HG02759 (cell line): ENCODE measurements around the gene EMX1.
"Not testable (repeated sequence)": the region's sequence is repeated elsewhere in the genome, so short reads cannot be mapped to it uniquely, and the experiment has no call there.

Source experiments
- ATAC-seq: cut with Tn5 transposase; IDR thresholded peaks from one replicate; pipeline ENCODE4 v1.9.1; 2021; ENCODE audit warnings: mild to moderate bottlenecking, moderate library complexity; ENCODE audit not compliant: unreplicated experiment

Gene EMX1

DNA sequence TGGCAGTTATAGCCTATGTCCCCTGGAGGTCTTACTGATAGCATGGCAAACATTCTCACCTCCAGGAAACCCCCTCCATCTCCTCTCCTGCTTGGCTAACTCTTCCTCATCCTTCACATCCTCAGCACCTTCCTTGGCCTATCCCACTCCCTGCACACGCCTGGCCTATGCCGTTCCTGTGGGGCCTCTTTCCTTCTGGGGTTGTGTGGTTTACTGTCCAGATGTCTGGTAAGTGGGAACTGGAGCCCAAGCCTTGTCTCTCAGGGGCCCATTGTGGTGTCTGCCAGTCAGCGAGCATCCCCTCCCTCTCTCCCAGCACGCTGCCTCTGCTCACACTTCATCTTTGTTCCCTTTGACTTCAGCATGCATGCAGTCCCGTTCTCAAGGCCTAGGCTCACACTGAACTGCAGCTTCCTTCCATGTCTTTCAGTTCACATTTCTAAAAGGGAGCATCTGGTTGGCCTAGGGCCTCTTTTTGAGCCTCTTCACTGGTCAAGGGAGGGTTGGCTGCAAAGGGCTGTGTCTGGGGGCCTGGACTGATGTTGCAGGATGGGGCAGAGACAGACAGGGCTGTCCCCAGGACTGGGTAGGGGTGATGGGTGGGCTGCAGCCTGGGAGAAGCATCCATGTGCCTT, 17.0 kb upstream of the EMX1 start:
- ATAC-seq = no peak

- no peak for ATAC-seq
Measured at GRCh38 chr2:72901426-72901825, 15.9 kb upstream of the EMX1 start.

DNA sequence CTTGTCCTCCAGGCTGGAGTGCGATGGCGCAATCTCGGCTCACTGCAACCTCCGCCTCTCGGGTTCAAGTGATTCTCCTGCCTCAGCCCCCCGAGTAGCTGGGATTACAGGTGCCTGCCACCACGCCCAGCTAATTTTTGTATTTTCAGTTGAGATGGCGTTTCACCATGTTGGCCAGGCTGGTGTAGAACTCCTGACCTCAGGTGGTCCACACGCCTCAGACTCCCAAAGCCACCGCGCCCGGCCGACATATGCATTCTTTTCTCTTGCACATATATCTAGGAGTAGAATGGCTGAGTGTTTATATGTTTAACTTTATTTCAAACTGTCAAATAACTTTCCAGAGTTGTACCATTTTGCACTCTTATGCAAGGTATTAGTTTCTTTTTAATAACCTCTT, 9.9 kb upstream of the EMX1 start:
- not testable (repeated sequence) for ATAC-seq

DNA sequence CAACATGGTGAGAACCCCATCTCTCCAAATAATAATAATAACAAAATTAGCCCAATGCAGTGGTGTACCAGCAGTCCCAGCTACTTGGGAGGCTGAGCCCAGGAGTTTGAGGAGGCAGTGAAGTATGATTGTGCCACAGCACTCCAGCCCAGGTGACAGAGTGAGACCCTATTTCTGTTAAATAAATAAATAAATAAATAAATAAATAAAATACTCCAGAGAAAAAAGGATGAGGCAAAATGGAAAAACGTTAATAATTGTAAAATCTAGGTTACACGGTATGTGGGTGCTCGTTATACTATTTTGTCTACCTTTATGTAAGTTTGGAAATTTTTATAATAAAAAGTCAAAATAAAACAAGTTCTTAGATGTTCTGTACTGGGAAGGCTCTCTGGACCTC, 8.6 kb upstream of the EMX1 start:
- ATAC-seq = no peak

DNA sequence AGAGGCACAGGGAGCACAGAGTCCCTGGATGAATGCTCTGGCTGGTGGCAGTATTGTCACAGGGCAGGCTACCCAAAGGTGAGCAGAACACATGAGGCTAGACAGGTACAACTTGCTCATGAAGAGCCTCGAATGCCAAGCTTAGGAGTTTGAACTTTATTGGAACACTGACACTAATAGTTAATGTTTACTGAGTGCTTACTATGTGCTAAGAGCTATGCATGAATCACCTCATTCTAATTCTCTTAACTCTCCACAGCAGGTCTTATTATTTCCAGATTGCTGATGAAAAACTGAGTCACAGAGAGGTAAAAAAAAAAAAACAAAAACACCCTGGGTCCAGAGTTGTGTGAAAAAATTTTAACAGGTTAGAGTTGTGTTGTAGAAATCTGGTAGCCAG, 6.1 kb upstream of the EMX1 start:
- no peak for ATAC-seq

DNA sequence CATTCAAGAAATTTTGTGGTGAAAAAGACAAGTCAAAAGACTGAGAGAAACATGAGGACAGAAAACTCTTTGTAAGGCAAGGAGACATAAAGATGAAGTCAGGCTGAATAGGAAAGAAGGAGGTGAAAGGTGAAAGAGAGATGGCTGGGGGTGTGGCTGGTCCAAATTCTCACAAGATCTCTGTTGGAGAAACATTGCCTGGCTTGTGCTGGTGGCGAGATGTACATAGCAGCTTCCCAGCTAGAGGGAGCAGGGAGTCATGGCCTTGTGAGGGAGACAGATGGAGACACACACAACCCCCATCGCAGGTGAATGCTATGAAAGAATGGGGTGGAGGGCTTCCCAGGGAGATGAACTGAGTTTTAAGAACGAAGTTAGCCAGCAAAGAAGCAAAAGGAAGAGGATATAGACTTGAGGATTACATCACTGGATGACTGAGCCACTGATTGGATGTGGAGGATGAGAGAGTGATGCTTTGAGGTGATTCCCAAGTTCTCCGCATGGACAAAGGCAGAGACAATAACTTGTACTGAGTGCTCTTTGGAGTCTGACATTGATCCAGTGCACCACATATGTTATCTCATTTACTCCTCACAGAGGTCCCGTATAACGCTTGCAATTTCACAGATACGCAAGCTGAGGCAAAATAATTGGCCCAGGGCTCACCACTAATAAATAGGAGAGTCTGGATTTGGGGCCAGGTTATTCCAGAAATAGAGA, 3.7 kb upstream of the EMX1 start:
- ATAC-seq = no peak

DNA sequence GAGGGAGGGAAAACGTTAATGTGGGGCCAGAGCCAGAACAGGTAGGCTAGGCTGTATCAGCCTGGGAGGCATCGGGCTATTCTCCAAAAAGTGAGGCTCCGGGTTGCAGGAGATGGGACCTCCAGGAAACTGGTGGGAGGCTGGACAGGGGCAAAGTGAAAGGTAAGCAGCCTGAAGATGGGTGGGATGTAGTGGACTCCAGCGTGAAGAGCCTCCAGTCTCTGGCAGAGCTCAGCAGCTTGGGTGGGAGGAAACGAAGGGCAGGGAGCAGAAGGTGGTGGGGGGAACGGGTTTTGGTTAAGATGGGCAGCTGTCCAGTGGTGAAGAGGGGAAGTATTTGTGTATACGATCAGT, 3.1 kb upstream of the EMX1 start:
- no peak for ATAC-seq

DNA sequence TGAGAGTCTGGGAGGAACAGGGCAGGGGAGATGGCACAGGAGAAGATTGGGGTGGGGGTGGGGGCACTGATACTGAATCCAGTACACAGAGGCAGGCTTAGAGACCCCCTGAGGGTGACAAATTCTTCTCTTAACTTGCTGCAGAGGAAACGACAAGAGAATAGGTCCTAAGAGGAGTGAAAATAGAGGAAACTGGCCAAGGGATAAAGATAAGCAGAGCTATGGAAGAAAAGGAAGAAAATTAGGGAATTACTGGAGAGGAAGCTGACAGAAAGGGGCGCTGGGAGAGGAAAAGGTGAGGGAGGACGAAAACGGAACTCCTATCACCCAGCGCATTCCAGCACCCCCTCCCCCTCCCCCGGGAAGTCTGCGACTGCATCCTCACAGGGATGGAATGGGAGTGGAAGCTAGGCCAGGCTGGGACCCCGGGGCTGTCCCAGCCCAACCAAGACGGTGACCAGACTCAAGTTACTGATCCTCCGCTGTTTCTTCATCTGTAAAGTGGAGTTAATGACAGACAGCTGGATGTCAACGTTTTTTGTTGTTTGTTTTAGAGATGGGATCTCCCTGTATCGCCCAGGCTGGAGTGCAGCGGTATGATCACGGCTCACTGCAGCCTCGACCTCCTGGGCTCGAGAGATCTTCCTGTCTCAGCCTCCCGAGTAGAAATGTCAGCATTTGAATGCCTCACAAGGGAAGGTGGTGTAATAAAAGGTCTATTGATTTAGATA, 2.6 kb upstream of the EMX1 start:
- ATAC-seq = no peak

- no peak for ATAC-seq
Measured at GRCh38 chr2:72915320-72915906, 1.9 kb upstream of the EMX1 start.

DNA sequence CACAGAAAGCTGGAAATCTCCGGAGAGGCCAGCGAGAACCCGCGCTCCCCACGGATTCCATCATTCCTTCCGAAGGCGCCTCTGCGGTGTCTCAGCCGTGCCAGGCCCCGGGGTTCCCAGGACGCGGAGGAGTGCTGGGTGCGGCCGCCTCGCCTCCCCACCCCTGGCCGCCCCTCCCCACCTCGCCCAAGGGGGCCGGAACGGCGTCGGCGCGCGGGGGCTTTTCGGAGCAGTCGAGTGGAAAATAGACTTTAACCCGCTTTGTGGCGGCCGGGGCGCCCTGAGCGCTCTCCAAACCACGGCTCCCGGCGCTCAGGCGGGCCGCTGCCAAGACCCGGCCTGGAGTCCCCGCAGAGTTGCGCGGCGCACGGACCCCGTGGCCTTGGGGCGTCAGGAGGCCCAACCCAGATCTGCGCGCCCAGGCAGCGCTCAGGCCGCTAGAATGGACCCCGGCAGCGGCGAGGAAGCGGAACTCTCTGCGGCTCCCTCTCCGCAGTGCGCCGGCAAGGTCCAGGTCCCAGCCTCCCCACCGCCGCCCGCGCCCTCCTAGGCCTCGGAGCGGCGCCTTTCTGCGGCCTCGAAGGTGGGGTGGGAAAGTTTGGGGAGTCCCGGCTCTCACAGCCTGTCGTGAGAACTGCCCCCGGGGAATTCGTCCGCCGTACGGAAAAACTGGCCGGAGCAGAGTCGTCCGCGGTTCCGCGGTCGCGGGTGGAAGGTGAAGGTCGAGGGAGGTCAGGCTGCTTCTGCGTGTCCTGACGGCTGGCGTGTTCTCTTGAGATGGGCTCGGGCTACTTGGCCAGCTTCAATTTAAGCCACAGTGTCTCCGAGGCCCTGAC, 1.2 kb upstream of the EMX1 start:
- peak; percentile 66 for ATAC-seq

DNA sequence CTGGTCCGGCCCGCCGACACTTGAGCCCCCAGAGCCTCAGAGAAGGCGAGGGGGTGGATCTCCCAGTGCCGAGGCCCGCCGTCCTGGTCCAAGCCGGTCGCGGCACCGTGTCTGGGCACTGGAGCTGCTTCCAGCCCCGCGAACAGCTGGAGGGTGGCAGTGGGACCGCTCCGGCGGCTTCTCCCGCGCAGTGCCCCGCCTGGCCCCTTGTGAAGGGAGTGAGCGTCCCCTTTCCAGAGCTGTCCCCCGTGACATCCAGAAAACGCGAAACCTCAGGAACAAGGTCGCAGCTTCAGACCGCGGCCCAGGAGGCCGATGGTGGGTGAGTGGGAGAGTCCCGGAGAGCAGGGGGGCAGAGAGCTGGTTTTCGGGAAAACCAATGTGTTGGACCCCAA, 579 bp upstream of the EMX1 start:
- peak; percentile 3 for ATAC-seq

GRCh38 chr2:72917877-72918553, 696 bp downstream of the EMX1 start:
- ATAC-seq = peak; percentile 3

DNA sequence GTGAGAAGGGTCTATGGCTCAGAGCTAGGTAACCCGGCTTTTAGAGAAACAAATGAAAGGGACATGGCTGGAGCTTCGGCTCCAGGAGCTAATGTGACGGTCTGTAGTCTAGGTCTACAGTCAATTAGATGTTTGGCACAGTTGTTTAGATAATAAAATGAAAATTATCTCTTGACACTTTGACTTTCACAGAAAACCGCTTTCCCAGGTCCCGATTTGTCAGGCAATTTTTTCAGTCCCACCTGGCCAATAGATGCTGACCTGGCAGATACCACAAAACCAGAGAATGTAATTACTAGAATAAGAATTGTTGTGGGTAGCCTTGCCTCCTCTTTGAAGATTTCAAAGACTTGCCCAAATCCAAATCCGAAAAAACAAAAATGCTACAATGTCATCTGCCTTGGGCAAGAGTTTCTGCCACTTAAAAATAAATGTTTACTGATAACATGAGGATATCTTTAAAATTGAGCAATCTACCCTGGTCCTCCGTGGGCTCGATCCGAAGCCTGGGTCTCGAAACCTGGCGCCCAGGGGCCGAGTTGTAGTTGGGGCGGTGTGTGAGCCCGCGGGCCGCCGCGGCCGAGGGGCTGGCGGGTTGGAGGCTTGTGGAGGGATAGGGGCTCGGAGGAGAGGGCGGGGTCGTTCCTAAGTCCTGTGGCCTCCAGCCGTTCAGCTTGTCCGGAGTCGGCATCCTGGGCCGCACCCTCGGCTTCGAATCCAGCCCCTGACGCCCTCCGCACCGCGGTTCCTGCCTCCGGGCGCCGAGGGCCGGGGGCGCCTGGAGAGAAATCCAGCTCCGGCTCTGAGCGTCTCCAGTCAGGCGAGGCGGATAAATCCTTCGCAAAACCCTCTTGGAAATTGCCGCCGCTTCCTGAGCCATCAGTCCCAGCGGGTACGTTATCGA, 2.3 kb downstream of the EMX1 start:
- ATAC-seq = no peak

DNA sequence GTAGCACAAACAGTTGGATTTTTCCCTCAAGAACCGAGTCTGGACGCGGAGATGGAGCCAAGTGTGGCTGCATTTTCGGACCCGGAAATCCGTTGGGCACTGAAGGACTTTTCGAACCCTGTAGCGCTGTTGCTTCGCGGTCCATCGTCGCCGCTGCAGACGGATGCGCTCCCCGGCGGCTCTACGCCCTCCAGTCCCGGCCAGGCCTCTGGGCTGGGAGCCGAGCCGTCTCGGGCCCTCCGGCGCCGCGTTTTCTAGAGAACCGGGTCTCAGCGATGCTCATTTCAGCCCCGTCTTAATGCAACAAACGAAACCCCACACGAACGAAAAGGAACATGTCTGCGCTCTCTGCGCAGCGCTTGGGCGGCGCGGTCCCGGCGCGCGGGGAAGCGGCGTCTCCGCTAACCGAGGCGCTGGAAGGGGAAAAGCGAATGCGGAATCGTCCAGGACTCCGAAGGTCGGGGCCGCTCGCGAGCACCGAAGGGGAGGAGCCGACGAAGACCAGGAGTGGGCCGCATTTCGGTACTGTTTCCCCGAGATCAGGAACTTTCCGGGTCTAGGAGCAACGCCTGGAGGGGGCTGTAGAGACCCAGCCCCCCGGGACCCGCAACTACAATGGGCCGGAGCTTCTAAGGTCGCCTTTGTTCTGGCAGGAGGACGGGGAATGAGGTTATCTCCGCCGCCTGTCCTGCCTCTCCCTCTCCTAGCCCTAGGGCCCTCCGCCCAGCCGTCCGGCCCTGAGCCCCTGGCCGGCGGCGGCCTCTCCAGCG, 3.2 kb downstream of the EMX1 start:
- no peak for ATAC-seq

DNA sequence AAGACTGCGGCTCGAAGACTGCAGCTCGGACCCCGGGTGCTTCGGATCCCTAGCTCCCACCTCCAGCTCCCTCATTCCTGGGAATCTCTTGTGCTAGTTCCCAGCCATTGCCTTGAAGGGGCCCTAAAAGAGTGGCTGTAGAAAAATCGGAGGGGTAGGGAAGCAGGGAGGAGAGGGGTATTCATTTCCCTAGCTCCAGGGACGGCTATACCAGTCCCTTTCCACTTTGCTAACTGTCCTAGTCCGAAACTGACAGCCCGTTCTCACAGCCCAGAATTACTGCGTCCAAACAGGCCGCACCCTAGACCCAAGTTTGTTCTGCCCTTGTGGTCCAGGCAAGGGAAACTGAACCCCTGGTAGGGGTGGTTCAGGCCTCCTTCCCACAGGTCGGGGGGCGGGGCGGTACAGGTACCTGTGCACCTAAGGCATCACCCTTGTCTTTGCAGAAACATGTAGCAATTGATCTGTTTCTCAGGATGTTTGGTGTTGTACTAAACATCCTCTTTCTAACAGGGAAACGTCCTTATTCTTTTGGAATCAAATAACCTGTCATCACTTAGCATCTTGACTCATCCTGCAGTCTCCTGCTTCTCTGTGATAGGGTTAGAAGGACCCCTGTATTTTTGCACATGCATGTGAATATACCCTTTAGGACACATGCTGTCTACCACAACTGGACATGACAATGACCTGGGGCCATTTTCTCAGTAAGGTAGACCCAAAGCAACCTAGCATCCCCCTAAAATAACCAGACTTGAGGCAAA, 4.0 kb downstream of the EMX1 start:
- no peak for ATAC-seq

DNA sequence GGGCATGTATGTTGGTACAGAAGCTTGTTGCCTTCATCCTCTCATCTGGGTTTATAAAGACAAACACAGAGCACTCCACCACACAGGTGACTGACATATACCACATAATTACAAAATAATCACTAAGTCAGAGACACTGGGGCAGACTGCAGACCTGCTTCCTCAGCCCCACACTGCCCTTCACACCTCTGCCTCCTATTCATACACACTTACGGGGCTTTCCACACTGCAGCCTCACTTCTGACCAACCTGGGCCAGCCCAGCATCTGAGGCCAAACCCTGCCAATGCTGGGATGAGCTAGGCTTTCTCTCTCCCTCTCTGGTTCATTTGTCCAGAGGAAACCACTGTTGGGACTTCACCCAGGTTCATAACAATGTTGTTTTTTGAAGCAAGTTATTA, 4.5 kb downstream of the EMX1 start:
- ATAC-seq = no peak

- no peak for ATAC-seq
Measured at GRCh38 chr2:72923833-72924352, 6.6 kb downstream of the EMX1 start.
